NCI-H446 treated with DMSO at 0.1 percent for 48 hours (cell line): Measurements from ENCODE around the gene WNT5B.
"Not testable (repeated sequence)": the region's sequence is repeated elsewhere in the genome, so short reads cannot be mapped to it uniquely, and the experiment has no call there.

ENCODE experiments used
- DNase-seq: peaks from one replicate; lab custom pipeline; 2025; lab: John Stamatoyannopoulos, UW

WNT5B gene

GRCh38 chr12:1691123-1692007 lies 62.3 kb downstream of the WNT5B start:
- DNase-seq = no peak

- DNase-seq = no peak
Observed at GRCh38 chr12:1692226-1692625, 63.2 kb downstream of the WNT5B start.

GRCh38 chr12:1692895-1693610 lies 64.0 kb downstream of the WNT5B start:
- DNase-seq = no peak

GRCh38 chr12:1695097-1695496 lies 66.1 kb downstream of the WNT5B start:
- not testable (repeated sequence) for DNase-seq

GRCh38 chr12:1695886-1696670 lies 67.0 kb downstream of the WNT5B start:
- DNase-seq = no peak

GRCh38 chr12:1696800-1697199 lies 67.8 kb downstream of the WNT5B start:
- no peak for DNase-seq
